Adipocyte (in vitro differentiated cells): ENCODE data around the gene KIF1A.

Source experiments
- DNase-seq: peaks from one replicate; pipeline ENCODE4 v3.0.0-alpha.2; 2015; ENCODE audit warnings: low read depth
- H3K27me3 ChIP-seq: replicated peaks from 2 replicates; pipeline ENCODE4 v1.7.0; 2013; ENCODE audit warnings: mild to moderate bottlenecking, low read length, moderate library complexity; ENCODE audit not compliant: control insufficient read depth, insufficient read depth
- H3K36me3 ChIP-seq: 2 replicates; pipeline ENCODE4 v1.7.0; 2013; ENCODE audit warnings: low read length, mild to moderate bottlenecking, moderate library complexity; ENCODE audit not compliant: control insufficient read depth, insufficient read depth, severe bottlenecking
- H3K4me1 ChIP-seq: 2 replicates; pipeline ENCODE4 v1.7.0; 2013; ENCODE audit warnings: mild to moderate bottlenecking, low read length, moderate library complexity; ENCODE audit not compliant: control insufficient read depth, insufficient read depth
- H3K4me3 ChIP-seq: 2 replicates; pipeline ENCODE4 v1.7.0; 2013; ENCODE audit warnings: mild to moderate bottlenecking, low read length, moderate library complexity
- H3K9ac ChIP-seq: 2 replicates; pipeline ENCODE4 v1.7.0; 2013; ENCODE audit warnings: mild to moderate bottlenecking, low read length, moderate library complexity
- H3K9me3 ChIP-seq: 2 replicates; pipeline ENCODE4 v1.7.0; 2013; ENCODE audit warnings: mild to moderate bottlenecking, low read length, moderate library complexity; ENCODE audit not compliant: control insufficient read depth

Gene KIF1A

GRCh38 chr2:240745962-240746361, 74.1 kb downstream of the KIF1A start:
- H3K4me3 ChIP-seq, result no peak overlapping the region
- H3K9ac ChIP-seq, result no peak overlapping the region
- no peaks in the 10 kb centered on the region for H3K4me1 ChIP-seq
- H3K36me3 ChIP-seq, result no peaks in the 10 kb centered on the region
- DNase-seq, result no peak
- peaks cover 30% of the 10 kb centered on the region for H3K27me3 ChIP-seq
- no peaks in the 10 kb centered on the region for H3K9me3 ChIP-seq

GRCh38 chr2:240745456-240745855, 74.6 kb downstream of the KIF1A start:
- Histone ChIP-seq H3K36me3 (no peaks in the 10 kb centered on the region), H3K9ac (no peak overlapping the region), H3K4me3 (no peak overlapping the region), H3K27me3 (peaks cover 34% of the 10 kb centered on the region), H3K9me3 (no peaks in the 10 kb centered on the region), H3K4me1 (no peaks in the 10 kb centered on the region)
- DNase-seq, result no peak

- Histone ChIP-seq H3K27me3 (peaks cover 46% of the 10 kb centered on the region), H3K9ac (no peak overlapping the region)
Measured at GRCh38 chr2:240742602-240743095, 77.4 kb downstream of the KIF1A start.

GRCh38 chr2:240741091-240741490, 78.9 kb downstream of the KIF1A start:
- DNase-seq, result no peak
- no peak overlapping the region for H3K4me3 ChIP-seq
- no peaks in the 10 kb centered on the region for H3K36me3 ChIP-seq
- H3K9ac ChIP-seq, result no peak overlapping the region
- no peaks in the 10 kb centered on the region for H3K9me3 ChIP-seq
- H3K27me3 ChIP-seq, result peaks cover 55% of the 10 kb centered on the region
- H3K4me1 ChIP-seq, result no peaks in the 10 kb centered on the region

More at GRCh38 chr2:240742602-240743095, 77.4 kb downstream of the KIF1A start:
- no peaks in the 10 kb centered on the region for H3K36me3 ChIP-seq
- no peaks in the 10 kb centered on the region for H3K9me3 ChIP-seq
- no peak overlapping the region for H3K4me3 ChIP-seq
- no peaks in the 10 kb centered on the region for H3K4me1 ChIP-seq
- DNase-seq, result no peak

- no peaks in the 10 kb centered on the region for H3K36me3 ChIP-seq
Measured at GRCh38 chr2:240739797-240740196, 80.2 kb downstream of the KIF1A start.

GRCh38 chr2:240737958-240738357, 82.1 kb downstream of the KIF1A start:
- H3K27me3 ChIP-seq, result peaks cover 61% of the 10 kb centered on the region
- no peak overlapping the region for H3K4me3 ChIP-seq
- no peaks in the 10 kb centered on the region for H3K9me3 ChIP-seq
- no peak for DNase-seq
- no peaks in the 10 kb centered on the region for H3K36me3 ChIP-seq
- no peaks in the 10 kb centered on the region for H3K4me1 ChIP-seq
- no peak overlapping the region for H3K9ac ChIP-seq

More at GRCh38 chr2:240739797-240740196, 80.2 kb downstream of the KIF1A start:
- Histone ChIP-seq H3K9ac (no peak overlapping the region), H3K27me3 (peaks cover 48% of the 10 kb centered on the region), H3K4me3 (no peak overlapping the region), H3K4me1 (no peaks in the 10 kb centered on the region), H3K9me3 (no peaks in the 10 kb centered on the region)
- DNase-seq, result no peak

- no peak for DNase-seq
- Histone ChIP-seq H3K4me3 (no peak overlapping the region), H3K36me3 (no peaks in the 10 kb centered on the region), H3K4me1 (no peaks in the 10 kb centered on the region), H3K27me3 (peaks cover 59% of the 10 kb centered on the region), H3K9me3 (no peaks in the 10 kb centered on the region), H3K9ac (no peak overlapping the region)
Measured at GRCh38 chr2:240737512-240737911, 82.5 kb downstream of the KIF1A start.

GRCh38 chr2:240736281-240737250, 83.5 kb downstream of the KIF1A start:
- no peaks in the 10 kb centered on the region for H3K4me1 ChIP-seq
- no peak for DNase-seq
- H3K27me3 ChIP-seq, result peaks cover 56% of the 10 kb centered on the region
- no peak overlapping the region for H3K9ac ChIP-seq
- no peak overlapping the region for H3K4me3 ChIP-seq
- no peaks in the 10 kb centered on the region for H3K36me3 ChIP-seq
- no peaks in the 10 kb centered on the region for H3K9me3 ChIP-seq

GRCh38 chr2:240735476-240735875, 84.5 kb downstream of the KIF1A start:
- Histone ChIP-seq H3K27me3 (peaks cover 52% of the 10 kb centered on the region), H3K4me3 (no peak overlapping the region), H3K36me3 (no peaks in the 10 kb centered on the region), H3K9me3 (no peaks in the 10 kb centered on the region), H3K4me1 (no peaks in the 10 kb centered on the region), H3K9ac (no peak overlapping the region)
- DNase-seq, result no peak

- no peak overlapping the region for H3K4me3 ChIP-seq
- DNase-seq, result no peak
Measured at GRCh38 chr2:240734756-240735155, 85.3 kb downstream of the KIF1A start.

GRCh38 chr2:240733803-240734495, 86.1 kb downstream of the KIF1A start:
- Histone ChIP-seq H3K4me1 (no peaks in the 10 kb centered on the region), H3K36me3 (no peaks in the 10 kb centered on the region)
- no peak for DNase-seq

More at GRCh38 chr2:240734756-240735155, 85.3 kb downstream of the KIF1A start:
- H3K4me1 ChIP-seq, result no peaks in the 10 kb centered on the region
- no peaks in the 10 kb centered on the region for H3K36me3 ChIP-seq
- H3K9ac ChIP-seq, result no peak overlapping the region
- H3K27me3 ChIP-seq, result peaks cover 52% of the 10 kb centered on the region
- H3K9me3 ChIP-seq, result no peaks in the 10 kb centered on the region

More at GRCh38 chr2:240733803-240734495, 86.1 kb downstream of the KIF1A start:
- no peaks in the 10 kb centered on the region for H3K9me3 ChIP-seq
- peaks cover 52% of the 10 kb centered on the region for H3K27me3 ChIP-seq
- H3K4me3 ChIP-seq, result no peak overlapping the region
- H3K9ac ChIP-seq, result no peak overlapping the region
